HT1080 (cell line): ENCODE measurements around the gene FOXO1. TPM values are rescaled to one million over a fixed set of nuclear protein-coding genes. Genes with fewer than 3 reads are reported as not detected.
A peak's percentile ranks its signal among the peaks of the same experiment; 100 is the strongest.
"Not testable (repeated sequence)": the region's sequence is repeated elsewhere in the genome, so short reads cannot be mapped to it uniquely, and the experiment has no call there.

Experiments used
- DNase-seq: peaks from one replicate; pipeline ENCODE4 v3.0.0-alpha.2; 2015; ENCODE audit warnings: low read depth
- total RNA-seq: library from RNA; depleted of rRNA; stranded (reverse); fragments of >200 nt; shearing (Covaris generic); gene quantifications from 2 replicates; pipeline ENCODE4 v1.2.3, GENCODE V29; 2014

Gene FOXO1
- total RNA-seq, 1 experiment from 2014 or later: 2.0 TPM

DNA sequence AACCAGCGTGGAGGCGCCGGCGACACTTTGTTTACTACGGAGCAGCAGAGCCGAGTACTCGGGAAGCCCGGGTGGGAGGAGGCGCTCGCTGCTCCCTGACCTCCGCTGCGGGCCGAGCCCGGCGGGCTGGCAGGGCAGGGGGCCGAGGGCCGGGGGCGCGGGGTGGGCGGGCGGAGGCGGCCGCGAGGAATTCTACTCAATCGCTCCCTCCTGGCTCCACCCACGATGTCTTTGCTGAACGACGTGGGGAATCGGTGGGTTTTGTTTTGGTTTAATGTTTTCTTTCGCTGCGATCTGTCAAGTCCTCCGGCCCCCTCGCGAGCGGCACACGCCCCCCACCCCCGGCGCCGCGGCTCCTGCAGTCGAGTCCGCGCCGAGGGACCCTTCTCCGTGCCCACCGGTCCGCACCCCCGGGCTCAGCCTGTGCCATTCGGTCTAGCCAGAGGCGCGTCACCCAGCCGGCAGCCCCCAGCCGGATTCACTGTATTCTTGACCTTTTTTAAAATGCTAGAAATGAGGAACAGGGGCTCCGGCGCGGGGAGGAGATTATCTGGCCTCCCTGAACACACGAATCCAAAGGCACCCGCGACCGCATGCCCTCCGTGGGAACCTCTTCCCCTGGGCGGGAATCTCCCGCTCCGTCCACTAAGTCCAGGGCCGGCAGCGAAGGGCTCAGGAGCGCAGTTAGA lies 636 bp upstream of the FOXO1 start:
- DNase-seq: no peak

DNA sequence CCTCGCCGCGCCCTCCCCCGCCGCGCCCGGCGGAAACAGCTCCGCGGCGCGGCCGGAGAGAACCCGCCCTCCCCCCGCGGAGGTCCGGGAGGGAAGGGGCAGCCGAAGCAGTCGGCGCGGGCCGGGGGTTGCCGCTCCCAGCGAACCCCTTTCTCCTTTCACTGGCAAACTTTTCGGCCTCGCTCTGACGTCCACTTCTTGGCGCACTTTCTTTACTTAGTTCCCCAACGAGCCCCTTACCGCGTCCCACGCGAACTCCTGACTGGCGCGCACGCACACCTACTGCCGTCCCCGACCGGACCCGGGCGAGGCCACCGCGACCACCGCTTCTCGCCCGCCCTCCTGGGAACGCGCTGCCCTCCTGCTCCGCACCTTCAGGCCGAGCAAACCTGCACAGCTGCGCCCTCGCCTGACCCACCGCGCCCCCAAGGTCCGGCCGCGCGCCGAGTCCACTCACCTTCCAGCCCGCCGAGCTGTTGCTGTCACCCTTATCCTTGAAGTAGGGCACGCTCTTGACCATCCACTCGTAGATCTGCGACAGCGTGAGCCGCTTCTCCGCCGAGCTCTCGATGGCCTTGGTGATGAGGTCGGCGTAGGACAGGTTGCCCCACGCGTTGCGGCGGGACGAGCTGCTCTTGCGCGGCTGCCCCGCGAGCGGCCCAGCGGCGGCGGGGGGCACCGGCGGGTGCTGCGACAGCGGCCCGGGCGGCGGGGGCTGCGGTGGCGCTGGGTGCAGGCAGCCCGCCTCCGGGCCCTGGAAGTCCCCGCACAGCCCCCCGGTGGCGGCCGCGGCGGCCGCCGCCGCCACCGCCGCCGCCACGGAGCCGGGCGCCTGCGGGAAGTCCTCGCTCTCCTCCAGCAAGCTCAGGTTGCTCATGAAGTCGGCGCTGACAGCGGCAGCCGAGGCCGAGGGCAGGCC lies 1.1 kb downstream of the FOXO1 start:
- peak; percentile 20 for DNase-seq

DNA sequence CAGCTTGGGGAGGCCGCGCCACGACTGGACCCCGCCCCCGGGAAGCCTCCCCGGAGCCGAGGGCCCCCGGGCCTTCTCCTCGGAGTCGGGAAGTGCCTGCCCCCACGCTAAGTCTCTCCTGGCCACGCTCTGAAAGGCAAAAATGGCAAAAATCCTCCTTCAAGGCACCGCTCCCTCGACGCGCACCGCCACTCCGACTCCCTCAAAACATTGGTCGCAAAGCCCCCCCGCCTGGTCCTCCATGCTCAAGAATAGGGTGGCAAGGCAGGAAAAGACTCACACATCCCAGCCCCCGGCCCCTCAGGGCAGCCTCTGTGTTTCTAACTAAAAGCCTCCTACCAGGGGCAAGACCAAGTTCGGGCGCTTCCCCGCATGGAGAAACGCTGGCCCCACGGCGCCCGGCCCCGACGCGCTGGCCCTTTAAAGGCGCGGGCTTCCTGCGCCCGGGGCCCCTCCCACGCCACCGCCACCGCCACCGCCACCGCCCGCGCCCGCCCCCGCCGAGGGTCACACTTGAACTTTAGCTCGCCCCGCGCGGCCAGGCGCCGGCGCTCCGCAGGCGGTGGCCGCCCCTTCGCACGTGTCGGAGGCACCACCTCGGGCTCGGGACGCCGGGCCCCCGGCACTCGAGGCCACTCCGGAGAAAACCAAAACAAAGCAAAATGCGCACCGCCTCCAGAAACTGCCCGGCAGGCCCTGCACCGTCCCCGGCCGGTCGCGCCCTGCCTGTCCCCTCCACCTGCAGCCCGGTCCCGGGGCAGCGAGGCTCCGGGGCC lies 1.9 kb downstream of the FOXO1 start:
- peak; percentile 6 for DNase-seq

DNA sequence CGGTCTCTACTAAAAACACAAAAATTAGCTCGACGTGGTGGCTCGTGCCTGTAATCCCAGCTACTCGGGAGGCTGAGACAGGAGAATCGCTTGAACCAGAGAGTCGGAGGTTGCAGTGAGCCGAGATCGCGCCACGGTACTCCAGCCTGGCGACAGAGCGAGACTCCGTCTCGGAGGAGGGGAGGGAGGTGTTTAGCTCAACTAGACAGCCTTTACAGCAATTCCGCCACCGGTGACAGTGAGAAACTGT lies 2.4 kb downstream of the FOXO1 start:
- not testable (repeated sequence) for DNase-seq

DNA sequence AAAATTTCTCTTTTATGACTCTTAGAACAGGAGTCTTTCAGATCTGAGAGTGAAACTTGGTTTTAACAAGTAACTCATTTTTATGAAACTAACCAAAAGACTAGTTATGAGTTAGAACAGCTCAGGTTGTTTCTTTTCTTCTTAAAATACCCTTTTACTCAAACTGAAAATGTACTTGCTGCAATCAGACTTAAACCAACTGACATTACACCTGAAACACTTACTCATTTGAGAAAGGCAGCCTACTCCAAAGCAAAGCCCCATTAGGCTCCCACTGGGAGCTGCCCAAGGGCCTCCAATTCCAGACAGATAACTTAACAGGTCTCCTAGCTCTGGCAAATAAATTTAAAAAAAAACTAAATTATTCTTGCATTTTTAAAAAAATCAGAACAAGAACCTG lies 3.6 kb downstream of the FOXO1 start:
- no peak for DNase-seq

DNA sequence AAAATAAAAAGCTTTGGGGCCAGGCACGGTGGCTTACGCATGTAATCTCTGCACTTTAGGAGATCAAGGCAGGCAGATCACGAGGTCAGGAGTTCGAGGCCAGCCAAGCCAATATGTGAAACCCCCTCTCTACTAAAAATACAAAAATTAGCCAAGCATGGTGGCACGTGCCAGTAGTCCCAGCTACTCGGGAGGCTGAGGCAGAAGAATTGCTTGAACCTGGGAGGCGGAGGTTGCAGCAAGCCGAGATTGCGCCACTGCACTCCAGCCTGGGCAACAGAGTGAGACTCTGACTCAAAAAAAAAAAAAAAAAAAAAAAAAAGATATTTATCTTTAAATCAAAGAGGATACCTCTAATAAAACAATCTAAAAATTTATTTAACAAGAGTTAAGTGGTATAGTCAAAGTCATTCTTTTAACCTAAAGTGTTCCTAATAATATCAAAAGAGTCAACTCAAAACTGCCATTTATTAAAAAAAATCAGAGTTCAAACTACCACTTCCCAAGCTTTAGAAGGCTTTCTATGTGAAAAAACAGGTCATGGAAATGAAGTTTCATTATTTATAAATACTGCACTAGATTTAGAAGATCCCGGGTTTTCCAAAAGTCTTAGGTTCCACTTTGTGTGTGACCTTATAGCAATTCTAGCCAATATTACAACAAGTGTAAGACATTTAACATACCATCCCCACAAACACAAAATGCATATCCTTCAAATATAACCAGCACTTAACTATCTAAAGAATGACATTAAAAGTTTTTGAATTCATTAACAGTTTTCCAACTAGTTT lies 4.4 kb downstream of the FOXO1 start:
- no peak for DNase-seq

DNA sequence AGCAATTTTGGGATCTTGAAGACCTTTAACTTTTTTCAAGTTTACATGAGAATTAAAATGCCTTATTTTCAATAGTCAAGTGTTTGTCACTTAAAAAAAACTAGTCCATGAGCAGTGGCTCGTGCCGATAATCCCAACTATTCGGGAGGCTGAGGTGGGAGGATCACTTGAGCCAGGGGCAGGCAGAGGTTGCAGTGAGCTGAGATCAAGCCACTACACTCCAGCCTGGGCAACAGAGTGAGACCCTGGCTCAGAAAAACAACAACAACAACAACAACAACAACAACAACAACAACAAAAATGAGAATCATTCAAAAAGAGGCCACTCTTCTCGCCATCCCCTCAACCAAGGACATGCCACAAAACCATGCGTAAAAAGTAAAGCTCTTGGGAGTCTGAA lies 5.7 kb downstream of the FOXO1 start:
- no peak for DNase-seq

DNA sequence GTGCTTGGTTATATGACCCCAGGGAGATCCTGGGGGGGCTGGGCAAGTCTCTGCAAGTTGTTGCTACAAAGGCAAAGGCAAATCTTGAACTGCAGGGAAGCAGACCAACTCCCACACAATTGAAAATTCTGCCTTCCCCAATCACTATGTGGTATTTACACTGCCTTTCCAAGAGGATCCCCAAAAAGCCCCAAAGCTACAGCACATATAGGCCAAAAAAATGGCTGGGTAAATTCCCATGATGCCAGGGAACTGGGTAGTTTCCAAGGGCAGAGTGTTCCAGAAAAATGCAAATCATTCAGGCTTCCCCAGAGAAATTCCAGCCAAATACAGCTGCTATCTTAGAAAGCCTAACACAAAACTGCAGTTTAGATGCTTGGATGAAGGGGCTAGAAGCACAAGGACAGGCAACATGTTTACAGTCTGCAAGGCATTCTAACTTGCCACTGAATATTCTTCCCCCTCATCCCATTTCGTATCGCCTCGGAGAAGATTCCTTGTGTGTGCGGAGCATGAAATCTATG lies 6.2 kb downstream of the FOXO1 start:
- DNase-seq: no peak

DNA sequence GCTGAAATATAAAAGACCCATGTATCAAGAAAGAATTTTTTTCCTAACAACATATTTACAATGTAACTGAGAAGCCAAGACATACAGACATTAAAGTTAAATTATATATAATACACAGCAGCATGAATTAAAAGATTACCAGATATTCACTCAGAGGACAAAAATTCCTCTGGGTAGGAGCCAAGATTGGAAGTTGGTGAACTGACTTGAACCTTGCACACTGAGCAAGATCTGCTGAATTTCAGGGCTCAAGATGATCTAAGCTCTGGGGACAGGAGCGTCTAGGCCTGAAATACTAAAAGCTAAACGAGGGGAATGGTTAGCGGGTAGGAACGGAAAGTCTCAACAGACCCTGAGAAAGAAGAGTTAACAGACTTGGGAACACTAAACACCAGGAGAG lies 8.5 kb downstream of the FOXO1 start:
- no peak for DNase-seq

DNA sequence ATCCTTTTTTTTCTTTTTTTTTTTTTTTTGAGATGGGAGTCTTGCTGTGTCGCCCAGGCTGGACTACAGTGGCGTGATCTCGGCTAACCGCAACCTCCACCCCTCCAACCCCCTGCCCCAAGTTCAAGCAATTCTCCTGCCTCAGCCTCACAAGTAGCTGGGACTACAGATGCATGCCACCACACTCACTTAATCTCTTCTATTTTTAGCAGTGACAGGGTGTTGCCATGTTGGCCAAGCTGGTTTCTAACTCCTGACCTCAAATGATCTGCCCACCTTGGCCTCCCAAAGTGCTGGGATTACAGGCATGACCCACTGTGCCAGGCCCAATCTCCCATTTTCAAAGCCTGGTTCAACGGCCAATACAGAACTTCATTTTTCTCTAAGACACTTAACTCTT lies 9.1 kb downstream of the FOXO1 start:
- DNase-seq: no peak

DNA sequence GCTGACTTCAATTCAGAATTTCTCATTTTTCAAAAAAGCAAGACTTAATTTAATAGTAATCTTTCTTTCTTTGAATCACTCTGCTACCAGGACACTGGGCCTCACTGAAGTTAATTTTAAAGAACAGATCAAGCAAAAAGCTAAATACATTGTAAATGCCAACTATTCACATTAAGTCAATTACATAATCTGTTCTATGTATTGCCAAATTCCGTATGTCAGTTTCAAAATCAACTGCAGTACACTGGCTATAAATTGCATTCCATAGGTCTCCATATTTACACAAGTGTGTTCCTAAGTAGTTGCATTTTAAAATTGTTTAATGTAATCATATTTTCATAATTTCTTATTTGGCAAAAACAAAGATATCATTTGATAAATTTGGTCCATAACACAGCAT lies 10.1 kb downstream of the FOXO1 start:
- no peak for DNase-seq

DNA sequence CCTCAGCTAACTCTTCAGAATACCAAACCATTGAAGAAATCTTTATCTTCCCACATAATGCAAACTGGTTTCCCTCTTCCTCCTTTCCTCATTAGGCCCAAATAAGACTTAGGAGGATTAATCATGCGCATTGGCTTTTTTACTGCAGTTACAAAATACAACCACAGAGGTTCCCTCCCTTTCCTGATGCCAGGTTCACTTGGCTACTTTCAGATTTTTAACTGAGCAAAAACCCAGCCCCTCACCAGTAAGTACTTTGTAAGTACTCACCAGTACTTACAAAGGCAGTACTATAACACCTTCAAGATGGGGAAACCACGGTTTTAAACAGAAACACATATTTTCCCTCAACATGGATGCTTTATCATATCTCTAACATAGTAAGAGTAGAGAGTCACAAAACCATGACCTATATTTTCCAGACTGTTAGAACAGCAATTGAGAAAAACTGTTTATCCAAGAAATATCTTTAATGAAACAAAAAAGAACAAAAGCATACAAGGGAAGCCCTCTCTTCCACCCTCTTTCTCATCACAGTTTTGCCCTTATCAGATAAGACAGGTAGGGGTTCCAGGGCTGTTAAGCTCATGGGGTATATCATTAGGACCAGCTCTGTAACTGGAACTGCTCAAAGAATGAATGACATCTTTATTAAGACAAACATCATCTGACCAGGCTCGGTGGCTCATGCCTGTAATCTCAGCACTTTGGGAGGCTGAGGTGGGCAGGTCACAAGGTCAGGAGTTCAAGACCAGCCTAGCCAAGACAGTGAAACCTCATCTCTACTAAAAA lies 12.7 kb downstream of the FOXO1 start:
- DNase-seq: no peak

DNA sequence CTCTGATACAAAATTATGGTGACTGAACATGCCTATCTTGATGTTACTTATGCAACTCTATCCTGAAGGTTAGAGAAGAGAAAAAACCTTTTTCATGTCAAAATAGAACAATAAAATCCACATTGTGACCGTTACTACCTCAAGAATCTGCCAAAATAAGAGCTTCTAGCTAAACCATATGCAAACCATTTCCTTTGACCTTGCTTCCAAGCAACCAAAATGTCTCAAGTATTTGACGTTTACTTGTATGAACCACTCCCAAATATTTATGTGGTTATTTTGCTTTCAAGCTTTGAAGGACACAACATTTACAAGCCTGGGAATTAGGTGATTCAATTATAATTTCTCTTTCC lies 13.9 kb downstream of the FOXO1 start:
- DNase-seq: no peak

DNA sequence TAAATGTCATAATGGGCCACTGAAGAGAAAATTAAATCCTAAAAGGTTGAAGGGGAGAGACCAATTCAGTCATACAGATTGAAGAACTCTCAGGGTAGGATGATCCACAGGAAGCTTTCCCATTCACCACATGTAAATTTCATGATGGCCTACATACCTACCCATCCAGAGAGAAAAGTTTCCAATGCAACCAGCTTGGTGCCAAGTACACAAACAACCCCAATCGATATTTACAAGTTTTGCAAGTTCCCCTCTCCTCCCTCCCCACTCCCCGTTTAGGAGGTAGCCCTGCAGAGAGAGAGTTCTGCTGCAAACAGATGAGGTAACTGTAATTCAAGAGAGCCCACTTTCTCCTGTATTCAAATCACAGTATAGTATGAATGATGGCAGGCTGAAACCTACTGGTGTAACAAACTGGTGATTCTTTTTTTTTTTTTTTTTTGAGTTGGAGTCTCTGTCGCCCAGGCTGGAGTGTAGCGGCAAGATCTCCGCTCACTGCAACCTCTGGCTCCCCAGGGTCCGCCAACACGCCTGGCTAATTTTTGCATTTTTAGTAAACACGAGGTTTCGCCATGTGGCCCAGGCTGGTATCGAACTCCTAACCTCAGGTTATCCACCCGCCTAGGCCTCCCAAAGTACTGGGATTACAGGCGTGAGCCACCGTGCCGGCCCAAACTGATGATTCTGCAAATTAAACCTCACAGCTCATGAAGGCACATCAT lies 14.4 kb downstream of the FOXO1 start:
- DNase-seq: no peak

DNA sequence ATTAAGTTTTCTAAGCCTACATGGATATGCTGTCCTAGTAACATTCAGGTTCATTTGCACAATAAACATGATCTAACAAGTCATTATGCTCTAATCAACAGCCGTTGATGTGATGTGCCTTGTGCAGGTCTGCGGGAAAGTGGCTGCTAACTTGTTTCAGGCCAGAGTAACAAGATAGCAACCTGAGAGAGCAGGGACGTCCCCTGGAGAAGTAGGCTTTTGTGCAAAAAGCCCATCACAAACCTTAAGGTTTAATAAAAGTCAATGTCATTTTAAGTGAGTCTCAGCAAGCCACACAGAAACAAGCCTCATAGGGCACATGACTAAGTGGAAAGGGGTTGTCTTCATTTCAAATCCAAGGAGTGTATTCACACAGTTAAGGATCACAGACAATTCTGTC lies 17.6 kb downstream of the FOXO1 start:
- no peak for DNase-seq

DNA sequence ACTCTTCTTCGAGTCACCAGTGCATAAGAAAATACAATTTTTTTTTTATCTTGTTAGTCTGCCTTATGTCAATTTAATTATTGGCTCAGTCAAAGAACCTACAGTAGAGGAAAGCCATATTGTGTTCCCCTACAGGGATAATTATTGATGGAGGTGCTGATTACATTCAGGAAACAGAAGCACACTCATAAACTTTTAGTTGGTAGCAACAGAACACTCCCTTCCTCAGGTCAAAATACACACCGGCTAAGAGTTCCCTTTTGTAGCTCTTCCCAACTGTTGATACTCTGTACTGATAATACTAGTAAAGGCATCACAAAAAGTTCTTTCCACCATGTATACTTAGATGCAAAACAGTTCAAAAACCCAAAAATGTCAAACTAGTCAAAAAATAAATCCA lies 18.4 kb downstream of the FOXO1 start:
- no peak for DNase-seq

DNA sequence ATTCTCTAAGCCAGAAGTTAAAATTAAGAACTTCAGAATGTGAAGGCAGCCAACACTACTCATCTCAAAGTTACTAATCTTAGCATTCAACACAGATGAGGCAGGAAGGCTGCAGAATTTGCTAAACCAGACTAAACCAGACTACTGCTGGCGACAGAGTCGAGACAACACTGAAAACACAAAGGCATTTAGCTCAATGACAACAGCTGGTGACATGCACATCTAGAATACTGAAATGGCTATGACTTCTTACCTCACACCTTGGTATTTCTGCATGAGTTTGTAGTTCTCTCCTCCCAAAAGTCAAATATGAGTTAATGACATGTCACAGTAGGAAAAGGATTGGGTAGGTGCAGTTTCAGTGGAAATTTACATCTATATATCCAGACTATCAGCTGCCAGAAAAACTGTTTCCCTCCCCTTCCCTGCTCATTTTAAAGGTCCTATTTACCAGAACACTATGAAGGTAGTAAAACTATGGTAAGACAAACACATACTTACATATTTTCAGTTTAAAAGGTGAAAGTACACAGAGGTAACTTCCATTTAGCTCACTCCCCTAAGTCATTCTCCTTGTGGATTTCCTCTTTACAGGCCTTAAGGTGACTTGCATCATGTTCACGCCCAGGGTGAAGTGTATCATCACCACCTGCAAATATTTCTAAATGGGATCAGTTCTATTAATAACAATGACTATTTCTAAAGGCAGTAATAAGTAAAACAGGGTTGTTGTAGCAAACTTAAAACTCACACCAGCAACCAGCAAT lies 21.4 kb downstream of the FOXO1 start:
- DNase-seq: no peak

DNA sequence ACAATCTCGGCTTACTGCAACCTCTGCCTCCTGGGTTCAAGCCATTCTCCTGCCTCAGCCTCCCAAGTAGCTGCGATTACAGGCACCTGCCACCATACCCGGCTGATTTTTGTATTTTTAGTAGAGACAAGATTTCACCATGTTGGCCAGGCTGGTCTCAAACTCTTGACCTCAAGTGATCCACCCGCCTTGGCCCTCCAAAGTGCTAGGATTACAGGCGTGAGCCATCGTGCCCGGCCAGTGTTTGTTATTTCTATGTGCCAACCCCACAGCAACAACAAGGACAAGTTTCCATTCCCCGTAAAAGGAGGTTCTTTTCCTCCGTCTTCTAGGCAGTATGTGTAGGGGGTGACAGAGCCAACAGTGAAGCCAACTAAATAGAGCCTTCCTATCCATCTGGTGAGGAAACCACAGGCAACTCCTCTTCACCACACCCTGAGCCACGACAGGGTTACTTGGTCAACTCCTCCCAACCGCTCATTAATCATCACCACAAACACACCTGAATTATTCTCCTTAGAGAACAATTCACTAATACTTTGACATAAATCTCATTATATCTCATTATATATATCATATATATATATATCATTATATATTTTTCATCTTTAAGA lies 25.5 kb downstream of the FOXO1 start:
- peak; percentile 31 for DNase-seq

DNA sequence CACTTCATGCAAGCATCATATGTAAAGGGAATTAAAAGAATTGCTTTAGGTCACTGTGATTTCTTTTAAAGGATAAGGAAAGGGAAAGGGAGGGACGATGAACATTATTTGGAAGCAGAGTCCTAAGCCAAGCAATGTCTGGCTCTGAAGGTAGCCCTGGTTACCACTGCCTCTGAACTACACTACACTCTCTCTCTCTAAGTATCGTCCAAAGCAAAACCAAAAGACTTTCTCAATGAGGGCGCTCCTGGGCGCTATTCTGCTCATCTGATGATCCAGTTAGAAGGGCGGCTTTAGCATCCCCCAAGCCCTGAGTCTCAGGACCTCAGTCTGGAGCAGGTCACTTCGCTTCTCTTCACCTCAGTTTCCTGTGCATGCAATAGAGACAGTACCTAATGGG lies 26.2 kb downstream of the FOXO1 start:
- DNase-seq: no peak
